Gastroesophageal sphincter (tissue), 3 donors: Measurements from ENCODE around the gene HACD4.

Experiments used
- CTCF ChIP-seq, 4 experiments: fragments of 200-600 bp in 2 of 4; fragments of 450-650 bp in 2 of 4; sonication (generic) in 1 of 4; IDR thresholded peaks; one replicate each; pipeline ENCODE4 v1.5.1; 2017 to 2019; ENCODE audit warnings: antibody characterized with exemption in 4 of 4, mild to moderate bottlenecking in 2 of 4, moderate library complexity in 2 of 4
- EP300 ChIP-seq: sonication (generic); formaldehyde crosslinking; IDR thresholded peaks from one replicate; pipeline ENCODE4 v1.6.1; 2017; ENCODE audit warnings: antibody characterized with exemption, mild to moderate bottlenecking
- POLR2A ChIP-seq, 2 donors: fragments of 450-650 bp; IDR thresholded peaks; one replicate each; pipeline ENCODE4 v1.6.1; 2017; ENCODE audit warnings: antibody characterized with exemption in 2 of 2, mild to moderate bottlenecking in 2 of 2, moderate library complexity in 1 of 2
- POLR2AphosphoS5 ChIP-seq: sonication (generic); formaldehyde crosslinking; IDR thresholded peaks from one replicate; pipeline ENCODE4 v1.6.1; 2017; ENCODE audit warnings: antibody characterized with exemption

GRCh38 chr9:20996809-20997208, 34.6 kb downstream of the HACD4 start:
- no peak for TF ChIP-seq POLR2A (IDR thresholded peaks at IDR 0.05)
- no peak for TF ChIP-seq CTCF (IDR thresholded peaks at IDR 0.05)
- no peak for TF ChIP-seq EP300
- TF ChIP-seq POLR2AphosphoS5, result no peak
